Amygdala (tissue), 56 donors: Measurements from ENCODE around the gene BBS2.
"Not testable (repeated sequence)": the region's sequence is repeated elsewhere in the genome, so short reads cannot be mapped to it uniquely, and the experiment has no call there.

ENCODE experiments used
- DNase-seq, 56 donors: peaks; one replicate each; lab custom pipeline; 2025; lab: John Stamatoyannopoulos, UW

BBS2 gene

GRCh38 chr16:56525236-56525635 lies 5.4 kb upstream of the BBS2 start:
- no peak for DNase-seq

- DNase-seq: no peak
Observed at GRCh38 chr16:56520251-56520577, 390 bp upstream of the BBS2 start.

GRCh38 chr16:56518425-56518824 lies 1.4 kb downstream of the BBS2 start:
- peak in 1 of 56 donors; percentile 20 for DNase-seq

- peak in 1 of 56 donors; percentile 14 for DNase-seq
Observed at GRCh38 chr16:56517206-56517605, 2.6 kb downstream of the BBS2 start.

GRCh38 chr16:56515665-56516064 lies 4.2 kb downstream of the BBS2 start:
- DNase-seq: peak in 3 of 56 donors; percentile 12 to 27 (median 19)

- no peak for DNase-seq
Observed at GRCh38 chr16:56514845-56515244, 5.0 kb downstream of the BBS2 start.

GRCh38 chr16:56513972-56514371 lies 5.9 kb downstream of the BBS2 start:
- peak in 29 of 56 donors; percentile 4 to 80 (median 30) for DNase-seq

- no peak for DNase-seq
Observed at GRCh38 chr16:56513091-56513490, 6.7 kb downstream of the BBS2 start.

- DNase-seq: no peak
Observed at GRCh38 chr16:56512025-56512424, 7.8 kb downstream of the BBS2 start.

GRCh38 chr16:56510544-56510943 lies 9.3 kb downstream of the BBS2 start:
- no peak for DNase-seq

GRCh38 chr16:56506941-56507340 lies 12.9 kb downstream of the BBS2 start:
- no peak for DNase-seq

- DNase-seq: peak in 1 of 56 donors; percentile 10
Observed at GRCh38 chr16:56505181-56505580, 14.6 kb downstream of the BBS2 start.

- no peak for DNase-seq
Observed at GRCh38 chr16:56493815-56494214, 26.0 kb downstream of the BBS2 start.

- no peak for DNase-seq
Observed at GRCh38 chr16:56493126-56493525, 26.7 kb downstream of the BBS2 start.

GRCh38 chr16:56491657-56492261 lies 28.1 kb downstream of the BBS2 start:
- DNase-seq: no peak

- not testable (repeated sequence) for DNase-seq
Observed at GRCh38 chr16:56488868-56489267, 31.0 kb downstream of the BBS2 start.

- peak in 39 of 56 donors; percentile 3 to 76 (median 28) for DNase-seq
Observed at GRCh38 chr16:56488035-56488434, 31.8 kb downstream of the BBS2 start.

- DNase-seq: no peak
Observed at GRCh38 chr16:56483394-56483793, 36.4 kb downstream of the BBS2 start.

GRCh38 chr16:56482683-56483236 lies 37.1 kb downstream of the BBS2 start:
- DNase-seq: no peak

GRCh38 chr16:56481468-56482122 lies 38.2 kb downstream of the BBS2 start:
- DNase-seq: no peak

- peak in 2 of 56 donors; percentile 7 for DNase-seq
Observed at GRCh38 chr16:56480776-56481467, 38.9 kb downstream of the BBS2 start.

- no peak for DNase-seq
Observed at GRCh38 chr16:56479469-56479868, 40.4 kb downstream of the BBS2 start.
